ENCODE measurements around the gene SIPA1L3. TPM values are rescaled to one million over a fixed set of nuclear protein-coding genes. Genes with fewer than 3 reads are reported as not detected.

The SIPA1L3 gene
- total and polyA plus RNA-seq, 4 donors = 9.6 to 50.5 (median 27.6) TPM

- no peak for TF ChIP-seq CTCF (IDR thresholded peaks at IDR 0.05; ENCODE audit: control extremely low read depth, extremely low read depth)
- Histone ChIP-seq H3K27ac (ENCODE audit: low read depth in 1 of 2, low read length in 1 of 2) (peak overlapping the region; percentile 82 to 96), H3K36me3 (ENCODE audit: control insufficient read depth in 4 of 4, insufficient read depth in 4 of 4, low read length in 4 of 4) (no peaks in the 10 kb centered on the region), H3K9me3 (ENCODE audit: control insufficient read depth in 4 of 4, insufficient read depth in 3 of 4, low read length in 3 of 4) (no peaks in the 10 kb centered on the region), H3K4me3 (no peak overlapping the region), H3K4me1 (ENCODE audit: control insufficient read depth in 5 of 5, insufficient read depth in 5 of 5, low read length in 5 of 5) (peaks cover 0 to 25% (median 6%) of the 10 kb centered on the region in 5 donors), H3K27me3 (ENCODE audit: control insufficient read depth in 3 of 3, insufficient read depth in 3 of 3, low read length in 2 of 3) (no peaks in the 10 kb centered on the region), H3K9ac (ENCODE audit: insufficient read depth in 1 of 2, low read length in 2 of 2) (peak overlapping the region; percentile 37 to 93)
- no peak for ATAC-seq (ENCODE audit: insufficient read depth, low FRiP score)
- 54 to 62% methylated on average over 3 of the region's 3 CpGs for WGBS, 2 donors
- peak in 1 of 3 donors; percentile 29 for DNase-seq
Observed at GRCh38 chr19:38004186-38004520, 97.1 kb downstream of the SIPA1L3 start.

- Histone ChIP-seq H3K9me3 (ENCODE audit: control insufficient read depth in 4 of 4, insufficient read depth in 3 of 4, low read length in 3 of 4) (no peaks in the 10 kb centered on the region), H3K36me3 (ENCODE audit: control insufficient read depth in 4 of 4, insufficient read depth in 4 of 4, low read length in 4 of 4) (no peaks in the 10 kb centered on the region), H3K4me3 (no peak overlapping the region), H3K27ac (ENCODE audit: low read depth in 1 of 2, low read length in 1 of 2) (peak overlapping the region; percentile 82 to 96), H3K27me3 (ENCODE audit: control insufficient read depth in 3 of 3, insufficient read depth in 3 of 3, low read length in 2 of 3) (no peaks in the 10 kb centered on the region), H3K4me1 (ENCODE audit: control insufficient read depth in 5 of 5, insufficient read depth in 5 of 5, low read length in 5 of 5) (peaks cover 0 to 25% (median 6%) of the 10 kb centered on the region in 5 donors), H3K9ac (ENCODE audit: insufficient read depth in 1 of 2, low read length in 2 of 2) (peak overlapping the region in 1 of 2 donors; percentile 93)
- ATAC-seq (ENCODE audit: insufficient read depth, low FRiP score) = peak; percentile 87
- WGBS, 2 donors = 33 to 45% methylated on average over 15 of the region's 15 CpGs
- no peak for TF ChIP-seq CTCF (IDR thresholded peaks at IDR 0.05; ENCODE audit: control extremely low read depth, extremely low read depth)
- DNase-seq = peak; percentile 91 to 98 (median 97)
Observed at GRCh38 chr19:38004521-38005223, 97.7 kb downstream of the SIPA1L3 start.

GRCh38 chr19:38005224-38005614 is 98.2 kb downstream of the SIPA1L3 start:
- WGBS, 2 donors = 83 to 85% methylated on average over 8 of the region's 8 CpGs
- peak overlapping the region in 1 of 2 donors; percentile 75 for H3K9ac ChIP-seq (ENCODE audit: insufficient read depth in 1 of 2, low read length in 2 of 2)
- H3K27ac ChIP-seq (ENCODE audit: low read depth in 1 of 2, low read length in 1 of 2) = peak overlapping the region; percentile 82 to 96
- no peaks in the 10 kb centered on the region for H3K36me3 ChIP-seq (ENCODE audit: control insufficient read depth in 4 of 4, insufficient read depth in 4 of 4, low read length in 4 of 4)
- TF ChIP-seq CTCF (IDR thresholded peaks at IDR 0.05; ENCODE audit: control extremely low read depth, extremely low read depth) = no peak
- DNase-seq (no peak), ATAC-seq (ENCODE audit: insufficient read depth, low FRiP score) (no peak)
- H3K27me3 ChIP-seq (ENCODE audit: control insufficient read depth in 3 of 3, insufficient read depth in 3 of 3, low read length in 2 of 3) = no peaks in the 10 kb centered on the region
- no peaks in the 10 kb centered on the region for H3K9me3 ChIP-seq (ENCODE audit: control insufficient read depth in 4 of 4, insufficient read depth in 3 of 4, low read length in 3 of 4)
- H3K4me1 ChIP-seq (ENCODE audit: control insufficient read depth in 5 of 5, insufficient read depth in 5 of 5, low read length in 5 of 5) = peaks cover 0 to 25% (median 6%) of the 10 kb centered on the region in 5 donors
- no peak overlapping the region for H3K4me3 ChIP-seq

All from lung (tissue), 12 donors.